OCI-LY7 (cell line): ENCODE measurements around the gene SERPINA12. TPM values are rescaled to one million over a fixed set of nuclear protein-coding genes. Genes with fewer than 3 reads are reported as not detected.

Source experiments
- BruUV-seq: library from RNA; stranded (reverse); fragments of 400-500 nt; replicated peaks from 2 replicates; lab custom pipeline; 2021; lab: Mats Ljungman, UMichigan
- CTCF ChIA-PET: fragments of 300-600 bp; sonication (Branson Sonifier 250); formaldehyde crosslinking; loops from one replicate; lab custom pipeline; 2022; ENCODE audit warnings: antibody characterized with exemption; ENCODE audit not compliant: unreplicated experiment; lab: Charles Lee
- POLR2A ChIA-PET: fragments of 300-600 bp; sonication (Branson Sonifier 250); formaldehyde crosslinking; loops from one replicate; lab custom pipeline; 2022; ENCODE audit warnings: antibody characterized with exemption; lab: Charles Lee
- DNase-seq: peaks from one replicate; pipeline ENCODE4 v3.0.0-alpha.2; 2015; ENCODE audit warnings: low spot score
- H2AFZ ChIP-seq: fragments of 200-600 bp; sonication (generic), shearing (Covaris generic); 2 replicates; pipeline ENCODE4 v1.6.1; 2014; ENCODE audit warnings: mild to moderate bottlenecking, antibody characterized with exemption, low read length, moderate library complexity
- H3K27ac ChIP-seq: fragments of 200-600 bp; sonication (generic); 2 replicates; pipeline ENCODE4 v1.5.1; 2014; ENCODE audit warnings: mixed run types, low read depth, mild to moderate bottlenecking, moderate library complexity, low read length, inconsistent platforms; ENCODE audit not compliant: poor library complexity, severe bottlenecking
- H3K36me3 ChIP-seq: fragments of 200-600 bp; sonication (generic); 2 replicates; pipeline ENCODE4 v1.6.1; 2014; ENCODE audit warnings: mild to moderate bottlenecking, antibody characterized with exemption, low read length, moderate library complexity, mixed read lengths; ENCODE audit not compliant: insufficient read depth
- H3K4me1 ChIP-seq: fragments of 200-600 bp; sonication (generic); 2 replicates; pipeline ENCODE4 v1.5.1; 2014; ENCODE audit warnings: mild to moderate bottlenecking, low read length; ENCODE audit not compliant: insufficient read depth, poor library complexity, severe bottlenecking
- H3K4me2 ChIP-seq: fragments of 200-600 bp; sonication (generic); 2 replicates; pipeline ENCODE4 v1.6.1; 2014; ENCODE audit warnings: mild to moderate bottlenecking, low read length
- H3K4me3 ChIP-seq: fragments of 200-600 bp; sonication (generic); 2 replicates; pipeline ENCODE4 v1.5.1; 2014; ENCODE audit warnings: mild to moderate bottlenecking, low read depth, low read length; ENCODE audit not compliant: poor library complexity, severe bottlenecking
- H3K79me2 ChIP-seq: fragments of 200-600 bp; sonication (generic); 2 replicates; pipeline ENCODE4 v1.6.1; 2016; ENCODE audit warnings: low read depth, mild to moderate bottlenecking, low read length, moderate library complexity, mixed read lengths; ENCODE audit not compliant: insufficient read depth
- H3K9me2 ChIP-seq: fragments of 200-600 bp; sonication (generic); 2 replicates; pipeline ENCODE4 v1.6.1; 2016; ENCODE audit warnings: mild to moderate bottlenecking, low read length, mixed read lengths; ENCODE audit not compliant: insufficient read depth
- H3K9me3 ChIP-seq: fragments of 200-600 bp; sonication (generic); 2 replicates; pipeline ENCODE4 v1.6.1; 2014; ENCODE audit warnings: mild to moderate bottlenecking, mixed run types, low read length, mixed read lengths
- H4K20me1 ChIP-seq: fragments of 200-600 bp; sonication (generic); 2 replicates; pipeline ENCODE4 v1.6.1; 2014; ENCODE audit warnings: mild to moderate bottlenecking, antibody characterized with exemption, low read length, moderate library complexity, mixed read lengths; ENCODE audit not compliant: insufficient read depth
- EZH2phosphoT487 ChIP-seq: fragments of 200-600 bp; sonication (generic); IDR thresholded peaks from 2 replicates; pipeline ENCODE4 v1.6.1; 2018; ENCODE audit warnings: low read depth, borderline replicate concordance, mild to moderate bottlenecking, mixed run types, antibody characterized with exemption, low read length, moderate library complexity, mixed read lengths
- intact Hi-C: fragments of 100-400 bp; cut with micrococcal nuclease; formaldehyde crosslinking; loops from one replicate; pipeline ENCODE4 v1.10.0; 2022; ENCODE audit not compliant: unreplicated experiment
- total RNA-seq, 2 experiments: library from RNA; depleted of rRNA in 1 of 2; stranded (reverse); fragments of >200 nt in 1 of 2; shearing (Covaris generic) in 1 of 2; gene quantifications; 2 replicates each; pipeline ENCODE4 v1.2.3, GENCODE V29; 2014 to 2022
- TF ChIP-seq, protein P1 (sequence below): fragments of 200-600 bp; sonication (generic); conservative IDR thresholded peaks from 2 replicates; pipeline ENCODE4 v1.5.1; 2014; ENCODE audit warnings: mild to moderate bottlenecking, antibody characterized with exemption, low read length, moderate library complexity, mixed read lengths

SERPINA12 gene
- total RNA-seq, 2 experiments from 2014 or later, result not detected

DNA sequence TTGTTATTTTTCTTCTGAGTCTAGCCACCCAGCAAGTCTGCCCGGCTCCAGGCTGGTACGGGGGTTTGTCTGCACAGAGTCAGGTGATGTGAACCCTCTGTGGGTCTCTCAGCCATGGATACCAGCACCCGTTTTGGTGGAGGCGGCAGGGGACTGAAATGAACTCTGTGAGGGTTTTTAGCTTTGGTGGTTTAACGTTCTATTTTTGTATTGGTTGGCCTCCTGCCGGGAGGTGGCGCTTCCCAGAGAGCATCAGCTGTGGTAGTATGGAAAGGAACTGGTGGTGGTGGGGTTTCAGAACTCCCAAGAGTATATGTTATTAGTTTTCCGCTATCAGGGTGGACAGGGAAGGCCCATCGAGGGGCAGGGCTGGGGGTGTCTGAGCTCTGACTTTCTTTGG, 46.7 kb upstream of the SERPINA12 start:
- DNase-seq, result no peak
- no peak overlapping the region for H3K27ac ChIP-seq
- no peak overlapping the region for H2AFZ ChIP-seq
- no TSS peak for BruUV-seq
- H3K79me2 ChIP-seq, result no peaks in the 10 kb centered on the region
- H3K9me2 ChIP-seq, result no peaks in the 10 kb centered on the region
- no peak overlapping the region for H3K4me2 ChIP-seq
- H3K4me3 ChIP-seq, result no peak overlapping the region
- POLR2A ChIA-PET, result interaction anchor here (0.7 kb wide), 1 partner anchor 900 kb away, joined by 4 read pairs; no protein-coding TSS in a partner anchor
- no peaks in the 10 kb centered on the region for H4K20me1 ChIP-seq
- intact Hi-C loops, result no loop called here
- H3K4me1 ChIP-seq, result no peaks in the 10 kb centered on the region
- TF ChIP-seq, protein P1, sequence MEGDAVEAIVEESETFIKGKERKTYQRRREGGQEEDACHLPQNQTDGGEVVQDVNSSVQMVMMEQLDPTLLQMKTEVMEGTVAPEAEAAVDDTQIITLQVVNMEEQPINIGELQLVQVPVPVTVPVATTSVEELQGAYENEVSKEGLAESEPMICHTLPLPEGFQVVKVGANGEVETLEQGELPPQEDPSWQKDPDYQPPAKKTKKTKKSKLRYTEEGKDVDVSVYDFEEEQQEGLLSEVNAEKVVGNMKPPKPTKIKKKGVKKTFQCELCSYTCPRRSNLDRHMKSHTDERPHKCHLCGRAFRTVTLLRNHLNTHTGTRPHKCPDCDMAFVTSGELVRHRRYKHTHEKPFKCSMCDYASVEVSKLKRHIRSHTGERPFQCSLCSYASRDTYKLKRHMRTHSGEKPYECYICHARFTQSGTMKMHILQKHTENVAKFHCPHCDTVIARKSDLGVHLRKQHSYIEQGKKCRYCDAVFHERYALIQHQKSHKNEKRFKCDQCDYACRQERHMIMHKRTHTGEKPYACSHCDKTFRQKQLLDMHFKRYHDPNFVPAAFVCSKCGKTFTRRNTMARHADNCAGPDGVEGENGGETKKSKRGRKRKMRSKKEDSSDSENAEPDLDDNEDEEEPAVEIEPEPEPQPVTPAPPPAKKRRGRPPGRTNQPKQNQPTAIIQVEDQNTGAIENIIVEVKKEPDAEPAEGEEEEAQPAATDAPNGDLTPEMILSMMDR, result no peak
- no peak for TF ChIP-seq EZH2phosphoT487
- CTCF ChIA-PET, result no interaction called here
- H3K36me3 ChIP-seq, result no peaks in the 10 kb centered on the region
- H3K9me3 ChIP-seq, result no peaks in the 10 kb centered on the region

DNA sequence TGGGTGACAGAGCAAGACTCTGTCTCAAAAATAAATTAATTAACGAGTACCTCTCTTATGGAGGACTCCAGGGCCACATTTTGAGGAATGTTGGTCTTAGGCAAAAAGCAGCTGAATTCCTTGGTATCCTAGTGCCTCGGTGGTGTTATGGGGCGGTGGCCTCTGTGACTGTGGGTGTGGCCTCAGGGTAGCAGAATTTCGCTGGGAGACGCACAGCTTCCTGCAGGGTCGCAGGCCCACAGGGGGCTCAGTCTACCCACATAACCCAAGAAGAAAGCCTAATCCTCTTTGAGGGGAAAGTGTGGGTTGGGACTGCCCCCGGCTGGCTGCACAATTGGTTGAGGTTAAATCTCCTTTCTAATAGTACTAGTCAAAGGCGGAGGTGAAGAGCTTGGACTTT, 40.8 kb upstream of the SERPINA12 start:
- ChIA-PET CTCF (interaction anchor here (0.9 kb wide), 1 partner anchor 116 kb away, joined by 3 read pairs; no protein-coding TSS in a partner anchor), POLR2A (no interaction called here)
- H3K27ac ChIP-seq, result no peak overlapping the region
- intact Hi-C loops, result no loop called here
- no peaks in the 10 kb centered on the region for H3K9me2 ChIP-seq
- no TSS peak for BruUV-seq
- no peaks in the 10 kb centered on the region for H3K36me3 ChIP-seq
- H4K20me1 ChIP-seq, result no peaks in the 10 kb centered on the region
- TF ChIP-seq, protein P1, result no peak
- no peak for TF ChIP-seq EZH2phosphoT487
- H3K4me3 ChIP-seq, result no peak overlapping the region
- no peak overlapping the region for H3K4me2 ChIP-seq
- no peak overlapping the region for H2AFZ ChIP-seq
- H3K4me1 ChIP-seq, result no peaks in the 10 kb centered on the region
- no peaks in the 10 kb centered on the region for H3K9me3 ChIP-seq
- H3K79me2 ChIP-seq, result no peaks in the 10 kb centered on the region
- no peak for DNase-seq

DNA sequence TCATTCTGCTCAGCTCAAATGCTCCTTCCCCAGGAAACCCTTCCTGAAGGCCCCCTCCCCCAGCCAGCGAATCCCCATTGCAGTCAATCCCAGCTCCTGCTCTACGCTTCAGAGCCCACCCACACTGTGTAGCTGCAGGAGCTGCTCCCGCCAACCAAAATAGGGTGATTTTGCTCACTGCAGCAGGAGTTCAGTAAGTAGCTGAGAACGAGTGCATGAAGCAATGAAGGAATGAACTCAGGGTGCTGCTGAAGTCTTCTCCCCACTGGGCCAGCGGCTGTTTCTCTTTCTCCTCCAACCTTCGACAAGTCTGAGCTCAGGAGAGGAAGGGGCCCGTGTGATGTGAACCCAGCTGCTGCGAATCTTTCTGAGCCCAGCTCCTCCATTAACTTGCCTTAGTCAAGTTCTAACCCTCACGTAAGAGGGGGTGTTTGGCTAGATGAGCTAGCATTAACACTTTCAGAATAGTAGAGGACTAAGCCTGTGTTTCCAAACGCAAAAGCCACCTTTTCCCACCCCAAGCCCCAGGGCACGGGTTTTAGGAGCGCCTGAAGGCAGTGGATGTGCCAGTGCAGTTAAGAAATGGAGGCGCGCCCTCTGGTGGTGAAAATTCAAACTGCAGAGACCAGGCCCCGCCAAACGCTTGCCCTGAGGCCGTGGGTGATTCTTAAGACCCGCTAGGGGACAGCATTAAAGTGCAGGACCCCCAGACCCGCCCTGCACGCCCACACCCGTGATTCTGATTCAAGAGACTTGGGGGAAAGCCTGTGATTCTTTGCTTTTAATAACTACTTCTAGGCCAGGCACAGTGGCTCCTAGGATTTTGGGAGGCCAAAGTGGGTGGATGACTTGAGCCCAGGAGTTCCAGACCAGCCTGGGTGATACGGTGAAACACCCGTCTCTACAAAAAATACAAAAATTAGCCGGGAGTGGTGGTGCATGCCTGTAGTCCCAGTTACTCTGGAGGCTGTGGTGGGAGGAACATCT, 40.0 kb upstream of the SERPINA12 start:
- H3K36me3 ChIP-seq, result no peaks in the 10 kb centered on the region
- intact Hi-C loops, result no loop called here
- BruUV-seq, result no TSS peak

More for the DNA sequence above, 40.0 kb upstream of the SERPINA12 start:
- H3K27ac ChIP-seq, result no peak overlapping the region
- no peak overlapping the region for H3K4me2 ChIP-seq
- H3K9me2 ChIP-seq, result no peaks in the 10 kb centered on the region
- H3K4me3 ChIP-seq, result no peak overlapping the region
- H3K79me2 ChIP-seq, result no peaks in the 10 kb centered on the region
- DNase-seq, result peak; percentile 44
- H4K20me1 ChIP-seq, result no peaks in the 10 kb centered on the region
- no peaks in the 10 kb centered on the region for H3K9me3 ChIP-seq
- POLR2A ChIA-PET, result no interaction called here
- H2AFZ ChIP-seq, result no peak overlapping the region
- CTCF ChIA-PET, result interaction anchor here (1.1 to 1.6 kb wide), 2 partner anchors 9 to 49 kb away, joined by 3 to 5 read pairs; no protein-coding TSS in a partner anchor
- TF ChIP-seq, protein P1, result peak; percentile 92
- no peak for TF ChIP-seq EZH2phosphoT487
- no peaks in the 10 kb centered on the region for H3K4me1 ChIP-seq
